ENCODE results near the gene PTPRD.

Gene PTPRD

GRCh38 chr9:8534828-8535227, 2078.0 kb downstream of the PTPRD start:
- DNase-seq = no peak

DNA sequence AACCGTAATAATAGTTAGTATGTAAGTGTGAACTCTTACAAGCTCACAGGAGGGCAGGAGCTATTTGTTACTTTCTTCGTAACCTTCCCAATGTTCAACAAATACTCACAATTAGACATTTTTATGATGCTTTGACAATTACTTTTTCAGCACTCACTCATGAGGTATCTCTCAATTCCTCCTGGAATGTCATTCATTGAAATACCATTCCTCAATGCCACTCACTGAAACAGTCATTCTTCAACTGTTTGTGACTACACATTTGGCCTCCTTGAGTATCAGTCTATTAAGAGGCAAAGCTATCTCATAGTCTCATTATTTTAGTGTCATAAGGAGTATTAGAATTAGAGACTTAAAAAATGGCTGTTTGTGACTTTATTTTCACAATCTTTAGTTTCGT, 2079.1 kb downstream of the PTPRD start:
- DNase-seq = no peak

GRCh38 chr9:8531826-8532415, 2080.9 kb downstream of the PTPRD start:
- DNase-seq = no peak

- no peak for DNase-seq
Measured at GRCh38 chr9:8521112-8521511, 2091.7 kb downstream of the PTPRD start.

DNA sequence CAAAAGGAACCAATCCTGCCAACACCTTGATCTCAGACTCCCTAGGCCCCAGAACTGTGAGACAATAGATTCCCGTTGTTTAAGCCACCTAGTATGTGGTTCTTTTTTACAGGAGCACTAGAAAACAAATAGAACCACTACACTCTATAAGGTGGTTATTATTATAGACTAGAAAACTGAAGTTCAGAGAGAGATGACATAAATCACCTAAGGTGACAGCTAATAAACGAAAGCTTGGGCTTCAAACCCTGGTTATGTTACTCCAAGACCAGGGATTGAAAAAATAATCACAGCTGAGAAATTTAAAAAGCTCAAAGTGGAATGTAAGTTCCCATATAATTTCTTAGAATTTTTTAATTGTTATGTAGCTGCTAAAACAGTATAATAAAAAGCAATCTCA, 2097.1 kb downstream of the PTPRD start:
- DNase-seq = no peak

DNA sequence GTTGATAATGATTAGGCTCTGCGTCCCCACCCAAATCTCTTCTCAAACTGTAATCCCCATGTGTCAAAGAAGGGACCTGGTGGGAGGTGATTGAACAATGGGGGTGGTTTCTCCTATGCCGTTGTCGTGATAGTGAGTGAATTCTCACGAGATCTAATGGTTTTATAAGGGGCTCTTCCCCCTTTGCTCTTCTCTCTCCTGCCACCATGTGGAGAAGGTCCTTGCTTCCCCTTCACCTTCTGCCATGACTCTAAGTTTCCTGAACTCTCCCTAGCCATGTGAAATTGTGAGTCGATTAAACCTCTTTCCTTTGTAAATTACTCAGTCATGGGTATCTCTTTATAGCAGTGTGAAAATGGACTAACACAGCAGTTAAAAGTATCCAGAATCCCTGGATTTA, 2098.0 kb downstream of the PTPRD start:
- DNase-seq = no peak

GRCh38 chr9:8508671-8509290, 2104.0 kb downstream of the PTPRD start:
- no peak for DNase-seq

DNA sequence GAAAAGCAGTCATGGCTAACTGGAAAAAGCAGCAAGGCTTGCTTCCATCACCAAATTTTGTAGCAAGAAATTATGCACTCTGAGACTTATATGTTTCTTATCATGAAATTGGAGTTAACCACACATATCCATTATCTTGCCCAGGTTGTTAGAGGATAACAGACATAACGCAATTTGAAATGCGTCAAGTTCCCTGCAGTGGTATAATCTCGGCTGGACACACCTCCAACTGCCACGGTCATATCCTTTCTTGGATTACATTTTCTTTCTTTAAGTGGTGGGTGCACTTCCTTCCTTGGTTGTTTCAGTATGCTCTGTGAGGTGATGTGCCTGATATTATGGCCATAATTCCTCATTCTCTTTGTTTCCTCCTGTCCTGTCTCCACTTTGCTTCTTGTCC, 2118.2 kb downstream of the PTPRD start:
- no peak for DNase-seq

GRCh38 chr9:8492679-8493078, 2120.1 kb downstream of the PTPRD start:
- no peak for DNase-seq

GRCh38 chr9:8492024-8492423, 2120.8 kb downstream of the PTPRD start:
- no peak for DNase-seq

GRCh38 chr9:8491563-8491962, 2121.2 kb downstream of the PTPRD start:
- no peak for DNase-seq

- no peak for DNase-seq
Measured at GRCh38 chr9:8489835-8490234, 2123.0 kb downstream of the PTPRD start.

DNA sequence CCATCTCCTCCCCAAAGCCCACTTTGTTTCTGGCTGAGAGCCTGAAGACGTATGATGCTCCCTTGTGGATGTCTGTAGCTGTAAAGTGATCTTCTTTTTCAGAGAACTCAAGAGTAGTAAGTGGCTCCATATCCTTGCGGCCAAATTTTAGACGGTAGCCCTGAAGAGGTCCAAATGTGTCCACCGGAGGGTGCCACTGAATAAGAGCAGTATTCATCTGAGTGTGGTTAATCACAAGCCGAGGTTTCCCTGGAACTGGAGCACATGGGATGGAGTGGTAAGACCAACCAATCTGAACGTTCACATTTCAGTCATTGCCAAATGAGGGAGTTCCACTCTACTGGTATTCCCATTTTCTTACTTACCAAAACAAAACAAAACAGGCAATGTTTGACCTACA, 2126.7 kb downstream of the PTPRD start:
- DNase-seq = no peak

DNA sequence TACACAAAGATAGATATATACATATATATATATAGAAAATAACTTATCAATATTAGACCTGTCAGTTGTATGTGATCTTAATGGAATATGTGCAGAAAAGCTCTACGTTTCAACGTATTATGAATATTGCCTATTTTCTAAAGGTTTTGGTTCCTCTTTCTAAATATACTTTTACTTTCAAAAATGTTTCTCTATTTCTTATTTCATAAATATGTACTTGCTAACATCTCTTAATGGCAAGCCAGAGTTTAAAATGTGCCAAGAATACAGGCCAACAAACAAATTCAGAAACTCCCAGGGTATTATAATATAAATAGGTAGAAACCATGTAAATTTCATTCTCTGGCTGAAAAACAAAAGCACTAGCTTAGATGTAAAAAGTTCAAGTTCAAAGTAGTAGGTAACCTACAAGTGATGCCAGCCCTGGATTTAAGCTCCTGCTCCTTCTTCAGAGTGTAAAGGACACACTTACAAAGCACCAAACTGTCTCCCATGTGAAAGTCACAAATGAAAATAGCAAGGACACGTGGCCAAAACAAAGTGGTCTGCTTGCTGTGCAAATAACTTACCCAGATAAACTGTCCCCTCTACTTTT, 2128.1 kb downstream of the PTPRD start:
- DNase-seq = no peak

GRCh38 chr9:8477450-8477849, 2135.4 kb downstream of the PTPRD start:
- no peak for DNase-seq

- DNase-seq = no peak
Measured at GRCh38 chr9:8474937-8475336, 2137.9 kb downstream of the PTPRD start.

GRCh38 chr9:8473244-8474020, 2139.4 kb downstream of the PTPRD start:
- no peak for DNase-seq

DNA sequence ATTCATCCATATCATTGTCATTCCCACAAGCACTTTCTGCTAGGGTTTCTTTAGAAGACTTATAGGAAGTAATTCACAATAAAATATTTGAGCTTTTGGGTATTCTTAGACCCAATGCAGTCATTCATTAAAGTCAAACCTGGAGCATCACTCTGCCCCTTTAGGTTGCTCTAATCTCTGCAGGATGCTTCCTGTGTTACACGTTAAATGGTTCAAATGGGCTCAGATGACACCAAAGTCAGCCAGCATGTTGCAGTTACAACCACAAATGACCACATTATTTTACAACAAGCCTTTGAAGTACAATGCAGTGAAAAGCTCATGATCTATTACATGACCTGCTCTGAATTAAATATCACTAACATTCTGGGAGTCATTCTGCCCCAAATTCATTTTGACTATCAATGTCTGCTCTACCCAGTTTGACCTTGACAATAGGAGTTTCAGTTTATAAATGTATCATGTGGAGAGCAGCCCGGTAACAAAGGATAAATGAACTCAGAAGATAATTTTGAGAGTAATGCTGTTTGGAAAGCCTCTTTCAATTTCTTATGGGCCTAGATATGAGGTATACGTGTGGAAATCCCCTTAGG, 2144.7 kb downstream of the PTPRD start:
- no peak for DNase-seq

GRCh38 chr9:8457816-8458215, 2155.0 kb downstream of the PTPRD start:
- no peak for DNase-seq

DNA sequence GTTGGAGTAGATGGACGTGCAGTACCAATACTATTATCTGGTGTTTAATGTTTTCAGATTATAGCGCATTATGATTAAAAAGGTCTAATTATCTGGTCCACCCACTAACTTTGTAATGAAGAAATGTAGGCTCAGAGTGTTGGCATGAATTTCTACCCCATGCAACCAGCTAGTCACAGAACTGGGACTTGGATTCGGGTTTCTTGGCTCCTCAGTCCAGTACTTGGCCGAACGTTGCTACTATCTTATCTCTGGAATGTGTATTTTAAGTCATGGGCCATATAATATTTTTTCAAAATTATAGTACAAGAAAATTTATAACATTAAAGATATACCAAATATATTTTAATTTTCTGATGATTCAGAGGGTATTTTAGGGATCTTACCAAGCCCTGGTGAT, 2155.7 kb downstream of the PTPRD start:
- no peak for DNase-seq

GRCh38 chr9:8456344-8456743, 2156.5 kb downstream of the PTPRD start:
- no peak for DNase-seq

DNA sequence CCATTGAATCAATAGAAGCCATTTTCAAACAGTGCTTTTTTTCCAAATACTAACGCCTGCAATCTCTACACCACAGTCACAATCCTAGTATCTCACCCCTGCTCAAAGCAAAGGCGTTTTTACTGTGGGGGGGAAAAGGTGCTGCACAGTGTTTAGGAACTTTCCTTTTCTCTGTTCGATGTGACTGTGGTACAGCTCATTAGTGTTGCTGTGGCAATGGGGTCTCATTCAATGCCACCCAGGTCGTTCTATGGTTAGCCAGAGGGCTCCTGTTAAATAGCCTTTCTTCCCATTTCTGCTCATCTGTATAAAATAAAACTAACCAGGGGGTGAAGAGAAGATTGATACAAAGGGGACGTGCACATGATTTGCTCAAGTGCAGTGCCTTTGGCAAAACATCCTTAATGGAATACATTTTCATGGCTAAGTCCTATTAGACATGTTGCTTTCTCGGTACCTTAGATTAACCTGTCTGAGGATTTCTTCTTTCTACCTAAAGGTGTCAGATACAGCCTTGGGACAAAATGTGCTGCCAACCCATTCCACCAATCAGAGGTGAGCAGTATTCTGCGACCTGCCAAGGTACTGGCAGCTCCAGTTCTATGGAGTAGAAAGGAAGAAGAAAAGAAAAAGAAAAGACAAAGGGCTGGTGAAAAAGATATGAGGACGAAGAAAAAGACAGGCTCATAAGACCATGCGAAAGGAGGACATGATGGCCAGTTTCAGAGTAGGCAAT, 2161.8 kb downstream of the PTPRD start:
- no peak for DNase-seq

DNA sequence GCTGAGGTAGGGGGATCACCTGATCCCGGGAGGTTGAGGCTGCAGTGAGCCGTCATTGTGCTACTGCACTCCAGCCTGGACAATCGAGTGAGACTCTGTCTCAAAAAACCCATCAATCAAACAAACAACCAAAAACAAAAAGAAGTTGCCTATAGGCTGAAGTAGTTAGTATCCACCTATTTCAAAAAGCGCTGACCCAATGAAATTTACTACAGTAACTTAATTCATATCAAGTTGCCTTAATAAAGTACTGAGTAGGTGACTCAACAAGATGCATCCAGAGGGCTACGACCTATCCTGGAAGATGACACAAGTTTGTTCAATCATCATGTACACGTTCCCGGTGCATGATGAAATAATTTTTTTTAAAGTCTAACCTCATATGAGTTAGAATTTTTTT, 2164.6 kb downstream of the PTPRD start:
- DNase-seq = no peak

Measured in NCI-H2029 (cell line).